ENCODE results near the gene DGKI.
"Not testable (repeated sequence)": the region's sequence is repeated elsewhere in the genome, so short reads cannot be mapped to it uniquely, and the experiment has no call there.

The DGKI gene

GRCh38 chr7:137839903-137840779 lies 6.6 kb downstream of the DGKI start:
- Mint-ChIP-seq H3K4me1 (no peaks in the 10 kb centered on the region), H3K27me3 (peaks cover 90% of the 10 kb centered on the region), H3K4me3 (no peak overlapping the region), H3K27ac (ENCODE audit: low read depth) (no peak overlapping the region), H3K36me3 (ENCODE audit: insufficient read depth) (no peaks in the 10 kb centered on the region), H3K9me3 (no peaks in the 10 kb centered on the region)
- no peak for DNase-seq (ENCODE audit: low spot score in 2 of 2)
- no peak for ATAC-seq (replicated peaks; ENCODE audit: extremely low read depth, poor library complexity, severe bottlenecking)

DNA sequence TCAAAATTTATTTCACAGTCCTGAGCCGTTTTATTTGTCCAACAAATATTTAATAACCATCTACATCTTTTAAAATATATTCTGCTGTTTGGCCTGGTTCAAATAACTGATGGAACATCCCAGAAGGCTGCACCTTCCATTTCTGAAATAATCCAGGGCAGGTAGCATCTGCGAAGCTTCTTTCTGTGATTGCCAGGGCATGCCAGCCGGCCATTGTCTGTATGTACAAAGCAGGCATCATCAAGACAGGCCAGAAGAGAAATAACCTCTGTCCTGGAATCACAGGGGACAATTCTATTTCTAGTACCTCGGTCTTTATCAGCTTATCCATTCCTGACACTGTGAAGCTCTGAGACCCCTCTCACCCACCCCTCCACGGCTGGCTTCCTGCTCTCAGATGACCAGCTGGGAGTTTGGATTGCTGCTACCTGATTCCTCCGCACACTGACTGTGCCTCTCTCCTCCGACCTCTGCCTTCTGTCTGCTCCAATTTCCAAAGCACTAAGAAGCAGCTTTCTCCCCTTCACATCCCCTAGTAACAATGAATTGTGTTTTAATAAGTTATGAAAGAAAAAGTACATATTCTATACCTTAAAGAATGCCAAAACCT lies 8.0 kb downstream of the DGKI start:
- Mint-ChIP-seq H3K27ac (ENCODE audit: low read depth) (no peak overlapping the region), H3K9me3 (no peaks in the 10 kb centered on the region), H3K4me3 (no peak overlapping the region), H3K36me3 (ENCODE audit: insufficient read depth) (no peaks in the 10 kb centered on the region), H3K4me1 (no peaks in the 10 kb centered on the region), H3K27me3 (peaks cover 88% of the 10 kb centered on the region)
- ATAC-seq (replicated peaks; ENCODE audit: extremely low read depth, poor library complexity, severe bottlenecking) = no peak
- DNase-seq (ENCODE audit: low spot score in 2 of 2) = no peak

DNA sequence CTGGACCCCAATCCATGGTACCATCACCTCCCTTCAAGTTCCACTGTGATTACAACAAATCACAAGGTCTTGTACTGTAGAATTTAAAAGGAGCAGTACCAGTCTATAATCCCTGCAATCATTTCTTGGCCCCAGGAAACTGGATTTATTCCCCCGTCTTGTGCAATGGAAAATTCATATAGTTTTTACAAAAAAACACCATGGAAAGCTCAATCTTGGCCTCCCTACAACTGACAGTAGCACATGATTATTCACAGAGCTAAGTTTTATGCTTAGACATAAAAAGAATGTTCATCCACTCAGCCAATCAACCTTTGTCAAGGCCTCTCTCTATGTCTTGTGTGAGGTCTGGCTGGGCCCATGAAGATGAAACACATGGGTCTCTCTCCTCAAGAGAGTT lies 10.2 kb downstream of the DGKI start:
- no peaks in the 10 kb centered on the region for H3K36me3 Mint-ChIP-seq (ENCODE audit: insufficient read depth)
- no peak for ATAC-seq (replicated peaks; ENCODE audit: extremely low read depth, poor library complexity, severe bottlenecking)
- DNase-seq (ENCODE audit: low spot score in 2 of 2) = no peak
- no peak overlapping the region for H3K27ac Mint-ChIP-seq (ENCODE audit: low read depth)
- H3K27me3 Mint-ChIP-seq = peaks cover 65% of the 10 kb centered on the region
- no peak overlapping the region for H3K4me3 Mint-ChIP-seq
- no peaks in the 10 kb centered on the region for H3K4me1 Mint-ChIP-seq
- peaks cover 10% of the 10 kb centered on the region for H3K9me3 Mint-ChIP-seq

GRCh38 chr7:137836113-137836509 lies 10.7 kb downstream of the DGKI start:
- no peak overlapping the region for H3K27ac Mint-ChIP-seq (ENCODE audit: low read depth)
- no peak overlapping the region for H3K4me3 Mint-ChIP-seq
- no peak for ATAC-seq (replicated peaks; ENCODE audit: extremely low read depth, poor library complexity, severe bottlenecking)
- no peaks in the 10 kb centered on the region for H3K4me1 Mint-ChIP-seq
- H3K27me3 Mint-ChIP-seq = peaks cover 61% of the 10 kb centered on the region
- peaks cover 10% of the 10 kb centered on the region for H3K9me3 Mint-ChIP-seq
- no peak for DNase-seq (ENCODE audit: low spot score in 2 of 2)
- H3K36me3 Mint-ChIP-seq (ENCODE audit: insufficient read depth) = no peaks in the 10 kb centered on the region

DNA sequence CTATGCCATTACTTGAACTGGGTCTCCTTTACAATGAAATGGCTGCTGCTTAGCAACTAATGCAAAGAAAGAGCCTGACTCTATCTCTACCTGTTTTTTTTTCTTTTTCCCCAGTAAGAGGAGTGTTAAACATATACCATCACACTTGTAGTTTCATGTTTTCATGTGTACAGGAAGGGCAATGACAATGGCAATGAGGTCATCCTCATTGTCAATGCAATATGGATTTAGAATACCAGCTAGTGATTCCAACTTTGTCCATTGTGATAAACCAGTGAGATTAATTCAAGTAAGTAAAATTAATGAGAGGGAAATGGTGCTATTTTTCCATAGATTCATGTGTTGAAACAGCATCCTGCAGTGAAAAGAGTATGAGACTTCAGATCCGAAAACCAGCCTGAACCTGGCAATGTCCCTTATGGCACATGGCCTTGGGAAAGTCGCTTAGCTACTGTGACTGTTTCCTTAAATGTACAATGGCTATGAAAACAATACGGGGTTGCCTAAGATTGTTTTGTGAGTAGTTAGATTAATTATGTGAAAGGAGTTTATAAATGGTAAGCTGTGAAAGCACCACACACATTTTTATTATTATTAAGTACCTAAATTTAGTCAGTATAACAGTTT lies 11.2 kb downstream of the DGKI start:
- DNase-seq (ENCODE audit: low spot score in 2 of 2) = no peak
- H3K27me3 Mint-ChIP-seq = peaks cover 58% of the 10 kb centered on the region

GRCh38 chr7:137834552-137834951 lies 12.2 kb downstream of the DGKI start:
- Mint-ChIP-seq H3K27ac (ENCODE audit: low read depth) (no peak overlapping the region), H3K4me1 (no peaks in the 10 kb centered on the region), H3K9me3 (peaks cover 10% of the 10 kb centered on the region), H3K4me3 (no peak overlapping the region), H3K36me3 (ENCODE audit: insufficient read depth) (no peaks in the 10 kb centered on the region), H3K27me3 (peaks cover 56% of the 10 kb centered on the region)
- ATAC-seq (replicated peaks; ENCODE audit: extremely low read depth, poor library complexity, severe bottlenecking) = no peak
- DNase-seq (ENCODE audit: low spot score in 2 of 2) = no peak

More for the DNA sequence above, 11.2 kb downstream of the DGKI start:
- no peak overlapping the region for H3K4me3 Mint-ChIP-seq
- peaks cover 10% of the 10 kb centered on the region for H3K9me3 Mint-ChIP-seq
- no peaks in the 10 kb centered on the region for H3K4me1 Mint-ChIP-seq
- H3K27ac Mint-ChIP-seq (ENCODE audit: low read depth) = no peak overlapping the region
- no peaks in the 10 kb centered on the region for H3K36me3 Mint-ChIP-seq (ENCODE audit: insufficient read depth)
- ATAC-seq (replicated peaks; ENCODE audit: extremely low read depth, poor library complexity, severe bottlenecking) = no peak

GRCh38 chr7:137832990-137833389 lies 13.8 kb downstream of the DGKI start:
- H3K27me3 Mint-ChIP-seq = peaks cover 54% of the 10 kb centered on the region
- DNase-seq (ENCODE audit: low spot score in 2 of 2); ATAC-seq (replicated peaks; ENCODE audit: extremely low read depth, poor library complexity, severe bottlenecking); H3K36me3 Mint-ChIP-seq (ENCODE audit: insufficient read depth); H3K4me1 Mint-ChIP-seq; H3K27ac Mint-ChIP-seq (ENCODE audit: low read depth); H3K4me3 Mint-ChIP-seq: not testable (repeated sequence)
- H3K9me3 Mint-ChIP-seq = peaks cover 10% of the 10 kb centered on the region

DNA sequence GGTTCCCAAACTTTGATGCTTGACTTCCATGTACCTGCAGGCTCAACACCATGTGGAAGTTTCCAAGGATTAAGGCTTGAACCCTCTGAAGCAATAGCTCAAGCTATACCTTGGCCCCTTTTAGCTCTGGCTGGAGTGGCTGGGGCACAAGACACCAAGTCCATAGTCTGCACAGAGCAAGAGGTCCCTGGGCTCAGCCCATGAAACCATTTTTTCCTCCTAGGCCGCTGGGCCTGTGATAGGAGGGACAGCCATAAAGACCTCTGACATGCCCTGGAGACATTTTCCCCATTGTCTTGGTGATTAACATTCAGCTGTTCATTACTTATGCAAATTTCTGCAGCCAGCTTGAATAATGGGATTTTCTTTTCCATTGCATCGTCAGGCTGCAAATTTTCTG lies 14.4 kb downstream of the DGKI start:
- DNase-seq (ENCODE audit: low spot score in 2 of 2) (no peak), ATAC-seq (replicated peaks; ENCODE audit: extremely low read depth, poor library complexity, severe bottlenecking) (no peak)
- H3K27ac Mint-ChIP-seq (ENCODE audit: low read depth) = no peak overlapping the region
- H3K9me3 Mint-ChIP-seq = peaks cover 10% of the 10 kb centered on the region
- no peaks in the 10 kb centered on the region for H3K4me1 Mint-ChIP-seq
- peaks cover 54% of the 10 kb centered on the region for H3K27me3 Mint-ChIP-seq
- no peaks in the 10 kb centered on the region for H3K36me3 Mint-ChIP-seq (ENCODE audit: insufficient read depth)
- no peak overlapping the region for H3K4me3 Mint-ChIP-seq

DNA sequence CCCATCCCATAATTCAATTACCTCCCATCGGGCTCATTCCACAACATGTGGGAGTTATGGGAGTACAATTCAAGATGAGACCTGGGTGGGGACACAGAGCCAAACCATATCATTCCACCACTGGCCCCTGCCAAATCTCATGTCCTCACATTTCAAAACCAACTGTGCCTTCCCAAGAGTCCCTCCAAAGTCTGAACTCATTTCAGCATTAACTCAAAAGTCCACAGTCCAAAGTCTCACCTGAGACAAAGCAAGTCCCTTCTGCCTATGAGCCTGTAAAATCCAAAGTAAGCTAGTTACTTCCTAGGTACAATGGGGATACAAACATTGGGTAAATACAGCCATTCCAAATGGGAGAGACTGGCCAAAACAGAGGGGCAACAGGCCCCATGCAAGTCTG lies 15.2 kb downstream of the DGKI start:
- not testable (repeated sequence) for H3K27ac Mint-ChIP-seq (ENCODE audit: low read depth); DNase-seq (ENCODE audit: low spot score in 2 of 2); H3K36me3 Mint-ChIP-seq (ENCODE audit: insufficient read depth); H3K4me1 Mint-ChIP-seq; ATAC-seq (replicated peaks; ENCODE audit: extremely low read depth, poor library complexity, severe bottlenecking); H3K4me3 Mint-ChIP-seq
- Mint-ChIP-seq H3K9me3 (peaks cover 10% of the 10 kb centered on the region), H3K27me3 (peaks cover 52% of the 10 kb centered on the region)

DNA sequence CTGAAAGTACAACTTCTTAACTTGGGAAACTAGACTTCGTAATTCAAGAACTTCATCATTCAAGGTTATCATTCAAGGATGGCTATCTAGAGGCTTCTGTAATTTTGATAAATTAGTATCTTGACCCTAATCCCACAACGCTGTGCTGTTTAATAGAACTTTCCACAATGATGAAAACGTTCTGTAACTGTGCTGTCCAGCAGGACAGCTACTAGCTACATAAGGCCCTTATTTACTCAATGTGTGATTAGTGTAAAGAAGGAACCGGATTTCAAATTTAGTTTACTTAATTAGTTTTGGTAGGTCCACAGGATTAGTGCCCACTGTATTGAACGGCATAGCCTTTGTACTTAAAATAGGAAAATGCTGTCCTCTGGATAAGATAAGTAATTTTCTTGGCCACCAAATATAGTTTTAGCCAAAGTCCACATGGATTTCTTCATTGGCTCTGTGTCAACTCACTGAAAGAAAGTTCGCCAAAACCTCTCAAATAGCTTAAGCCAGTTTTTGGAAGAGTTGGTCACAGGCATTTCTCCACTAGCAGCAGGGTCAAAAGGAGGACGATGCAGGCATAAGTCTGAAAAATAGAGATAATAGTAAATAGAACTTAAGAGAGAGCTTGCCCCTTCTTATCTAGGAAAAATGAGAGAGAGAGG lies 17.3 kb downstream of the DGKI start:
- H3K9me3 Mint-ChIP-seq = peaks cover 10% of the 10 kb centered on the region
- H3K4me3 Mint-ChIP-seq = no peak overlapping the region
- no peak overlapping the region for H3K27ac Mint-ChIP-seq (ENCODE audit: low read depth)
- no peaks in the 10 kb centered on the region for H3K36me3 Mint-ChIP-seq (ENCODE audit: insufficient read depth)
- DNase-seq (ENCODE audit: low spot score in 2 of 2) = no peak
- H3K4me1 Mint-ChIP-seq = no peaks in the 10 kb centered on the region
- H3K27me3 Mint-ChIP-seq = peaks cover 40% of the 10 kb centered on the region
- no peak for ATAC-seq (replicated peaks; ENCODE audit: extremely low read depth, poor library complexity, severe bottlenecking)

DNA sequence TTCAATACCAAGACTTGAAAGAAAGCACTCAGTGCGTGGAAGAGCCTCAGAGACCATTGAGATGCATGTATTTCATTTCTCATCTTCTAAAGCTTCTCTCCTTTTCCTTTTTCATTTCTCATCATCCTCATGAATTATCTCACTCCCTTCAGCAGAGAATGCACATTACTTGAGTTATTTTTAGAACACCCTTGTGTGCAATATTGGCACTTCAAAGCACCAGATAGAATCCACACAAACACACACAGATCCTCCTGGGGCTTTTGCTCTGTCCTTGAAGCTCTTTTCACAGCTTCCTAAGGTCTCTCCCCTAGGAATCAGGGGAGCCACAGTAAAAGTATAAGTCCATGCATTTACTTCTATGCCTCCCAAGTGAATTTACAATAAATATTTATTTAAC lies 18.3 kb downstream of the DGKI start:
- no peak overlapping the region for H3K4me3 Mint-ChIP-seq
- H3K27ac Mint-ChIP-seq (ENCODE audit: low read depth) = no peak overlapping the region
- ATAC-seq (replicated peaks; ENCODE audit: extremely low read depth, poor library complexity, severe bottlenecking) (no peak), DNase-seq (ENCODE audit: low spot score in 2 of 2) (no peak)
- H3K36me3 Mint-ChIP-seq (ENCODE audit: insufficient read depth) = no peaks in the 10 kb centered on the region
- peaks cover 35% of the 10 kb centered on the region for H3K27me3 Mint-ChIP-seq
- no peaks in the 10 kb centered on the region for H3K4me1 Mint-ChIP-seq
- H3K9me3 Mint-ChIP-seq = peaks cover 9% of the 10 kb centered on the region

GRCh38 chr7:137825489-137825888 lies 21.3 kb downstream of the DGKI start:
- Mint-ChIP-seq H3K9me3 (no peaks in the 10 kb centered on the region), H3K4me1 (no peaks in the 10 kb centered on the region), H3K4me3 (no peak overlapping the region), H3K36me3 (ENCODE audit: insufficient read depth) (no peaks in the 10 kb centered on the region), H3K27ac (ENCODE audit: low read depth) (no peak overlapping the region), H3K27me3 (peaks cover 46% of the 10 kb centered on the region)
- DNase-seq (ENCODE audit: low spot score in 2 of 2) = no peak
- ATAC-seq (replicated peaks; ENCODE audit: extremely low read depth, poor library complexity, severe bottlenecking) = no peak
